ENCODE results near the gene NEK1.
"Not testable (repeated sequence)": the region's sequence is repeated elsewhere in the genome, so short reads cannot be mapped to it uniquely, and the experiment has no call there.

DNA sequence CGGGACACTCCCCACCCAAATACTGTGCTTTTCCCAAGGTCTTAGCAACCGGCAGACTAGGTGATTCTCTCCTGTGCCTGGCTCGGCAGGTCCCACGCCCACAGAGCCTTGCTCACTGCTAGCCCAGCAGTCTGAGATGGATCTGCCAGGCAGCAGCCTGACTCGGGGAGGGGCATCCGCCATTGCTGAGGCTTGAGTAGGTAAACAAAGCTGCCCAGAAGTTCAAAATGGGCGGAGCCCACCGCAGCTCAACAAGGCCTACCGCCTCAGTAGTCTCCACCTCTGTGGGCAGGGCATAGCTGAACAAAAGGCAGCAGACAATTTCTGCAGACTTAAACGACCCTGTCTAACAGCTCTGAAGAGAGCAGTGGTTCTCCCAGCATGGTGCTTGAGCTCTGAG lies 163.4 kb downstream of the NEK1 start:
- not testable (repeated sequence) for TF ChIP-seq POLR2A, POLR2AphosphoS5, TAF1, SPI1 (IDR thresholded peaks at IDR 0.05; ENCODE audit: low read depth, low read length)

Data from GM12891 (cell line).